CD14-positive monocyte (primary cell): ENCODE data around the gene ARMH3. TPM values are rescaled to one million over a fixed set of nuclear protein-coding genes. Genes with fewer than 3 reads are reported as not detected.

ENCODE experiments used
- DNase-seq, 3 donors: peaks; one replicate each; pipeline ENCODE4 v3.0.0-alpha.2; 2011 to 2022
- H2AFZ ChIP-seq: 2 replicates; pipeline ENCODE4 v1.6.0; 2012; ENCODE audit warnings: mild to moderate bottlenecking, low read depth, low read length, inconsistent platforms; ENCODE audit not compliant: insufficient read depth, poor library complexity, severe bottlenecking
- H3K27ac ChIP-seq, 2 donors: 1 replicate in 1 of 2; 2 replicates in 1 of 2; pipeline ENCODE4 v1.5.1; 2012 to 2013; ENCODE audit warnings: low read length in 2 of 2, control low read depth in 1 of 2, inconsistent platforms in 1 of 2, low read depth in 1 of 2, mild to moderate bottlenecking in 1 of 2
- H3K27me3 ChIP-seq, 2 donors: one replicate each; pipeline versions ENCODE4 v1.6.0 to v1.6.1; 2011 to 2013; ENCODE audit warnings: low read length in 2 of 2; ENCODE audit not compliant: control insufficient read depth in 2 of 2, insufficient read depth in 2 of 2
- H3K36me3 ChIP-seq, 2 donors: replicated peaks in 1 of 2; 1 replicate in 1 of 2; 2 replicates in 1 of 2; pipeline versions ENCODE4 v1.5.1 to v1.6.1; 2012 to 2013; ENCODE audit warnings: low read length in 2 of 2, control low read depth in 1 of 2, inconsistent platforms in 1 of 2, mild to moderate bottlenecking in 1 of 2; ENCODE audit not compliant: insufficient read depth in 2 of 2, control insufficient read depth in 1 of 2
- H3K4me1 ChIP-seq, 2 donors: 1 replicate in 1 of 2; 2 replicates in 1 of 2; pipeline versions ENCODE4 v1.5.1 to v1.6.1; 2012 to 2013; ENCODE audit warnings: low read length in 2 of 2, control low read depth in 1 of 2, inconsistent platforms in 1 of 2, mild to moderate bottlenecking in 1 of 2, moderate library complexity in 1 of 2; ENCODE audit not compliant: insufficient read depth in 2 of 2, control insufficient read depth in 1 of 2
- H3K4me2 ChIP-seq: replicated peaks from 2 replicates; pipeline ENCODE3; 2012; ENCODE audit warnings: low read length, moderate library complexity, mild to moderate bottlenecking; ENCODE audit not compliant: poor library complexity, severe bottlenecking; ENCODE audit errors: extremely low read depth
- H3K4me3 ChIP-seq, 3 experiments: fragments of 200-600 bp in 1 of 3; sonication (generic) in 1 of 3; replicated peaks in 1 of 3; 1 replicate in 2 of 3; 2 replicates in 1 of 3; pipeline ENCODE4 v1.5.1; 2011 to 2013; ENCODE audit warnings: low read length in 3 of 3, mild to moderate bottlenecking in 3 of 3, control low read depth in 2 of 3, low read depth in 2 of 3, inconsistent platforms in 1 of 3, moderate library complexity in 1 of 3
- H3K79me2 ChIP-seq: 2 replicates; pipeline ENCODE4 v1.6.0; 2012; ENCODE audit warnings: mild to moderate bottlenecking, control low read depth, inconsistent platforms, low read length, moderate library complexity; ENCODE audit not compliant: insufficient read depth
- H3K9ac ChIP-seq: 2 replicates; pipeline ENCODE4 v1.6.0; 2017; ENCODE audit warnings: low read length, mild to moderate bottlenecking; ENCODE audit not compliant: insufficient read depth, poor library complexity, severe bottlenecking
- H3K9me3 ChIP-seq, 2 donors: replicated peaks in 1 of 2; 1 replicate in 1 of 2; 2 replicates in 1 of 2; pipeline versions ENCODE4 v1.5.1 to v1.6.1; 2012 to 2013; ENCODE audit warnings: low read length in 2 of 2, control low read depth in 1 of 2; ENCODE audit not compliant: control insufficient read depth in 1 of 2, insufficient read depth in 1 of 2
- H4K20me1 ChIP-seq: 2 replicates; pipeline ENCODE4 v1.6.0; 2012; ENCODE audit warnings: mild to moderate bottlenecking, low read length, control low read depth, moderate library complexity; ENCODE audit not compliant: insufficient read depth
- H3K27ac Mint-ChIP-seq, 7 donors: one replicate each; pipeline ENCODE4 v1.8.0; 2020; ENCODE audit warnings: mild to moderate bottlenecking in 7 of 7, mixed read lengths in 7 of 7, moderate library complexity in 6 of 7, inconsistent platforms in 2 of 7
- H3K27me3 Mint-ChIP-seq, 3 donors: one replicate each; pipeline ENCODE4 v1.8.0; 2021 to 2022; ENCODE audit warnings: low read depth in 3 of 3, mild to moderate bottlenecking in 3 of 3, mixed read lengths in 3 of 3, moderate library complexity in 3 of 3, inconsistent platforms in 1 of 3
- H3K36me3 Mint-ChIP-seq, 2 donors: one replicate each; pipeline ENCODE4 v1.8.0; 2020; ENCODE audit warnings: mixed read lengths in 2 of 2, inconsistent platforms in 1 of 2, mild to moderate bottlenecking in 1 of 2
- H3K4me1 Mint-ChIP-seq: one replicate; pipeline ENCODE4 v1.8.0; 2020; ENCODE audit warnings: mild to moderate bottlenecking, mixed read lengths
- H3K4me3 Mint-ChIP-seq, 2 donors: one replicate each; pipeline ENCODE4 v1.8.0; 2020; ENCODE audit warnings: mild to moderate bottlenecking in 2 of 2, mixed read lengths in 2 of 2, moderate library complexity in 1 of 2
- H3K9me3 Mint-ChIP-seq, 7 donors: one replicate each; pipeline ENCODE4 v1.8.0; 2020 to 2022; ENCODE audit warnings: mixed read lengths in 7 of 7, mild to moderate bottlenecking in 6 of 7, moderate library complexity in 6 of 7, inconsistent platforms in 2 of 7
- CTCF ChIP-seq: fragments of 200-600 bp; IDR thresholded peaks from one replicate; pipeline ENCODE4 v1.8.0; 2022; ENCODE audit warnings: antibody characterized with exemption, mild to moderate bottlenecking
- WGBS: methylation state at CpG from one replicate; pipeline ENCODE4 v1.1.5; 2013; ENCODE audit warnings: missing lambda C conversion rate; ENCODE audit not compliant: insufficient coverage; 5-methylcytosine and 5-hydroxymethylcytosine counted together
- intact Hi-C, 2 donors: fragments of 100-400 bp; cut with micrococcal nuclease; formaldehyde crosslinking; loops; one replicate each; pipeline versions ENCODE4 v1.15.0 to v1.15.1; 2023
- polyA plus RNA-seq, 3 donors: library from polyadenylated mRNA; depleted of rRNA in 1 of 3; unstranded in 2 of 3; stranded (reverse) in 1 of 3; fragments of 300-500 nt in 2 of 3; fragments of >200 nt in 1 of 3; fragmentation: Illumina TruSeq in 2 of 3; gene quantifications; 1 replicate in 2 of 3; 2 replicates in 1 of 3; pipeline ENCODE4 v1.2.3, GENCODE V29; 2012 to 2021

ARMH3 gene
- polyA plus RNA-seq, 3 donors = 20.4 to 26.3 (median 22.1) TPM

GRCh38 chr10:102017295-102017694 lies 38.7 kb downstream of the ARMH3 start:
- TF ChIP-seq CTCF = no peak
- no peak for DNase-seq
- Histone ChIP-seq H3K79me2 (no peaks in the 10 kb centered on the region), H3K27me3 (no peaks in the 10 kb centered on the region), H3K4me2 (no peak overlapping the region), H3K4me3 (no peak overlapping the region), H3K9me3 (no peaks in the 10 kb centered on the region), H3K27ac (no peak overlapping the region), H4K20me1 (peaks cover 7% of the 10 kb centered on the region), H3K9ac (no peak overlapping the region), H3K36me3 (peaks cover 67 to 94% of the 10 kb centered on the region in 2 donors), H3K4me1 (no peaks in the 10 kb centered on the region), H2AFZ (no peak overlapping the region)
- peaks cover 58 to 83% of the 10 kb centered on the region in 2 donors for H3K36me3 Mint-ChIP-seq
- intact Hi-C loops = no loop called here
- no peaks in the 10 kb centered on the region for H3K4me1 Mint-ChIP-seq
- 83% methylated on average over 1 of the region's 2 CpGs for WGBS
- no peaks in the 10 kb centered on the region for H3K9me3 Mint-ChIP-seq
- H3K27me3 Mint-ChIP-seq = no peaks in the 10 kb centered on the region
- H3K27ac Mint-ChIP-seq = no peak overlapping the region
- no peak overlapping the region for H3K4me3 Mint-ChIP-seq

- Histone ChIP-seq H3K9ac (no peak overlapping the region), H3K27me3 (no peaks in the 10 kb centered on the region), H3K9me3 (no peaks in the 10 kb centered on the region), H3K4me3 (no peak overlapping the region), H3K79me2 (no peaks in the 10 kb centered on the region), H3K4me1 (peaks cover 0 to 2% of the 10 kb centered on the region in 2 donors), H4K20me1 (peaks cover 7% of the 10 kb centered on the region), H3K4me2 (no peak overlapping the region), H2AFZ (no peak overlapping the region), H3K27ac (no peak overlapping the region), H3K36me3 (peaks cover 64 to 96% of the 10 kb centered on the region in 2 donors)
- TF ChIP-seq CTCF = no peak
- Mint-ChIP-seq H3K36me3 (peaks cover 62 to 84% of the 10 kb centered on the region in 2 donors), H3K4me3 (no peak overlapping the region), H3K27me3 (no peaks in the 10 kb centered on the region), H3K27ac (no peak overlapping the region), H3K4me1 (peaks cover 3% of the 10 kb centered on the region), H3K9me3 (no peaks in the 10 kb centered on the region)
- intact Hi-C loops = no loop called here
- DNase-seq = no peak
Measured at GRCh38 chr10:102016416-102016815, 39.6 kb downstream of the ARMH3 start.
